ENCODE data around the gene COPS6.
A peak's percentile ranks its signal among the peaks of the same experiment; 100 is the strongest.
"Not testable (repeated sequence)": the region's sequence is repeated elsewhere in the genome, so short reads cannot be mapped to it uniquely, and the experiment has no call there.

The COPS6 gene

DNA sequence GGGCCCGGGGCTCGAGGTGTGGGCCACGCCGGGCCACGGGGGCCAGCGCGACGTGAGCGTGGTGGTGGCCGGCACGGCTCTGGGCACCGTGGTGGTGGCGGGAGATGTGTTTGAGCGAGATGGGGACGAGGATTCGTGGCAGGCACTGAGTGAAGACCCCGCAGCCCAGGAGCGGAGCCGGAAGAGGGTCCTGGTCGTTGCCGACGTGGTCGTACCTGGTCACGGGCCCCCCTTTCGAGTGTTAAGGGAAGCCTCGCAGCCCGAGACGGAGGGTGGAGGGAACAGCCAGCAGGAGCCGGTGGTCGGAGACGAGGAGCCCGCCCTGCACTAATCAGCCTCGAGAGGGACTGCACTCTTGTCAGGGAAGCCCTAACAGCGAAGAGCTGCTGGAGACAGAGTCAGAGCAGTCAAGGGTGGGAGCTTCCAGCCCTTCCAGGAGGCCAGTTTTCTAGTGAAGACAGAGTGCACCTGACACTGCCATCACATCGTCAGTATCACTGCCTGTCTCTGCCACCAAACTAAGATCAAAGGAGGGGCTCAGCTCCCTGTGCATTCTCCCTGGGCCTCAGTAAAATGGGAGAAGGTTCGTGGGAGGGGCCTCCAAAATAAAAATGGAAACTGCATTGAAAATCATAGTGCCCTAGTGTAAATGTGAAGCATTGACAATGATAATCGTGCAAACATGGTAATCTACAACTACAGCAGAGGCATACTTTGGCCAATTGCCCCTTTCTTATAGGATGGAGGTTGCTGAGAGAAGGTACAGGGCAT is 39.3 kb downstream of the COPS6 start:
- DNase-seq (ENCODE audit: low read depth): no peak

DNA sequence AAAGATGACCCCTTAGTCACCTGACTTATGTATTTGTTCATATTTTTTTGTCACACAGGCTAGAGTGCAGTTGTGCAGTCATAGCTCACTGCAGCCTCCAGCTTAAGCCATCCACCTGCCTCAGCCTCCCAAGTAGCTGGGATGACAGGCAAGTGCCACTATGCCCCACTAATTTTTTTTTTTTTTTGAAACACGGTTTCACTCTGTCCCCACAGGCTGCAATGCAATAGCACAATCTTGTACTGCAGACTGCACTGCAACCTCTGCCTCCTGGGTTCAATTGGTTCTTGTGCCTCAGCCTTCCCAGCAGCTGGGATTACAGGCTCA is 39.8 kb downstream of the COPS6 start:
- no peak for DNase-seq (ENCODE audit: low read depth)

DNA sequence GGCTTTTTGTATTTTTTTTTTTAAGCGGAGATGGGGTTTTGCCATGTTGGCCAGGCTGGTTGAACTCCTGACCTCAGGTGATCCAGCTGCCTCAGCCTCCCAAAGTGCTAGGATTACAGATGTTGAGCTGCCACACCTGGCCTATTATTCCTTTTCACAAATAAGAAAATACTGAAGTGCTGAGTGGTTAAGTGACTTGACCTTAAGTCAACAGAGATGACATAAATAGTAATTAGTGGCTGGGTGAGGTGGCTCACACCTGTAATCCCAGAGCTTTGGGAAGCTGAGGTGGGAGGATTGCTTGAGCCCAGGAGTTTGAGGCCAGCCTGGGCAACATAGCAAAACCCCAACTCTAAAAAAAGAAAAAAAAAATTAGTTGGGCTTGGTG is 41.4 kb downstream of the COPS6 start:
- DNase-seq (ENCODE audit: low read depth): not testable (repeated sequence)

DNA sequence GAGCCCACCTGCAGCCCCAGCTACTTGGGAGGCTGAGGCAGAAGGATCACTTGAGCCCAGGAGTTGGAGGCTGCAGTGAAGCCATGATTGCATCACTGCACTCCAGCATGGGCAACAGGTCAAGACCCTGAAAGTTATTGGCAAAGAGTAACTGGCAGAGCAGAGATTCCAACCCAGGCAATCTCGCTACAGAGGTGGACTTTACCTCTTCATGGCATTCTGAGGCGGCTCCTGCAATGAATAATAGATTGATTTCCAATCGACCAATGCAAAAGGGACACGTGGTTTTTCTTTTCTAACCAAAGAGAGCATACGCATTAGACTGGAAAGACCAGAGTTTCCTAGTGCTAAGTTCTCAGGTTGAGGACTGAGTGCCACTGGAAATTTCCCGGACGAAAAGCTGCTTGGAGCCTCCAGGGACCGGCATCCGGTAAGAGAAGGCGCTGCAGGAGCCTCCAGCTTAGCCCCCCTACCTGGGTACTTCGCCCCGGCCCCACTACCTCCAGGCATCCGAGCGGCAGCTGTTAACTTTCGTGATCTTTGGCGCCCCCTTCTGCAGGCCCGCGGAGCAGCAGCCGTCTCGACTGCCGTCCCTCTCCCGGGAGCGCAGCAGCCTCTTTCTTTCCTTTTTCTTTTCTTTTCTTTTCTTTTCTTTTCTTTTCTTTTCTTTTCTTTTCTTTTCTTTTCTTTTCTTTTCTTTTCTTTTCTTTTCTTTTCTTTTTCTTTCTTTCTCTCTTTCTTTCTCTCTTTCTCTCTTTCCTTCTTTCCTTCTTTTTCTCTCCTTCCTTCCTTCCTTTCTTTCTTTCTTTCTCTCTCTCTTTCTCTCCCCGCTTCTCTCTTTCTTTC is 42.1 kb downstream of the COPS6 start:
- peak; percentile 81 for DNase-seq (ENCODE audit: low read depth)

DNA sequence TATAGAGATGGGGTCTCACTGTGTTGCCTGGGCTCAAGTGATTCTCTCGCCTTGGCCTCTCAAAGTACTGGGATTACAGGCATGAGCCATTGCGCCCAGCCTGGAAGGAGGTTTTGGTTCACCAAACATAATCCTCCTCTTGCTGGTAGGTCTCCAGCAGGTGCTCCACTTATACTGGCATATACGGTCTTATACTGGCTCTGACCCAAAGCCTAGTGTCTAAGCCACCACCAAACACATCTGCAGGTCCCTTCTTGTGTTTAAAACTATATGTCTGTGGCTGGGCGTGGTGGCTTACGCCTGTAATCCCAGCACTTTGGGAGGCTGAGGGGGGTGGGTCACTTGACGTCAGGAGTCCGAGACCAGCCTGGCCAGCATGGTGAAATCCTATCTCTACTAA is 43.4 kb downstream of the COPS6 start:
- DNase-seq (ENCODE audit: low read depth): no peak

DNA sequence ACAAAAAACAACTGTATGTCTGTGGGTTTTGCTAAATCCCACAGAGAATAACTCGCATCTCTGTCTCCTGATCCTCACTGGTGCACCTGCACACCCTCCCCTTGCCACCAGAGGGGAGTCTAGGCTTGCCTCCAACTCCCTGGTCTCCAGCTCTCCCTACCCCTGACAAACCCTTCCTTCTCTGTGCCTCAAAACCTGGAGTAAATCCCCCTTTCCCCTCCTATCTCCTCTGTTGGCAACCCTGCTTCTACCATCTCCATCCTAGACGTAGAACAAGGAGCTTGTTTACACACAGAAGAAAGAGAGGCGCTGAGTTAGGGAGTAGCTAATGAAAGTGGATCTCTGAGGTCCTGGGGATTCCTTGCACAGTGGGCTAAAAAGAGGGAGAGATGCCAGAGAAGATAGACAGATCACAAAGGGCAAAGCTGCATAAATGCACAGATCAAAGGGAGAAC is 44.0 kb downstream of the COPS6 start:
- DNase-seq (ENCODE audit: low read depth): peak; percentile 42

DNA sequence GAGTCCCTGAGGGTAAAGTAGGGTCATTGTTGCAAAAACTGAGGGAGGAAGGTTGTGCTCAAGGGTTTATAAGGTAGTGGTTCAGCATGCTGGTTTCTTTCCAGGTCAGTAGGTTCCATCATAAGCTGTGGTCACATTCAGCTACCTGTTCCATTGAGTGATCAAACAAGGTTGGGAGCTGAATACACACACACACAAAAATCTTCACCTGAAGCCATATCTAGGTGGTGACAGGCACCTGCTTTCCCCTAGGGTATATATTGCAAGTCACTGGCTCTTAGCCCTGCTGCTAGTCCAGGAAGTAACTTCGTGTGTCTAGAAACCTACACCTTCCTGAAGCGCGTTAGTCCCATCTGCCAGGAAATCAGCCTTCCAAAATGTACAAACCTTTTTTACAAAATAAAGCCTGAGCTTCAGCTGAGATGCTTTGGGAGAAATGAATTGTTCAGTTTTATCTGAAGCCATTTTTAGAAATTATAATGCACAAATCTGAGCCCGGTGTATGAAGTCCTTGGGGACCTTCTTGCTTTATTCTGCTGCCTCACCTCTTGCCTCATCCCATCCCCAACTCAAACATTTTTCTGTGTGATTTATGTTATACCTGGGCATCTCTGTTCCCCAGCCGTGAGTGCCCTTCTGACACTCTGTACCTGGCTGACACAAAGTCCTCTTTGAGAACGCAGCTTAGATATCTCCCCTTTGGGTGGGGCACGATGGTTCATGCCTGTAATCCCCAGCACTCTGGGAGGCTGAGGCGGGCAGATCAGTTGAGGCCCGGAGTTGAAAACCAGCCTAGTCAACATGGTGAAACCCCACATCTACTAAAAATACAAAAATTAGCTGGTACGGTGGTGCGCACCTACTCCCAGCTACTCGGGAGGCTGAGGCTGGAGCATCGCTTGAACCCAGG is 49.3 kb downstream of the COPS6 start:
- DNase-seq (ENCODE audit: low read depth): no peak

DNA sequence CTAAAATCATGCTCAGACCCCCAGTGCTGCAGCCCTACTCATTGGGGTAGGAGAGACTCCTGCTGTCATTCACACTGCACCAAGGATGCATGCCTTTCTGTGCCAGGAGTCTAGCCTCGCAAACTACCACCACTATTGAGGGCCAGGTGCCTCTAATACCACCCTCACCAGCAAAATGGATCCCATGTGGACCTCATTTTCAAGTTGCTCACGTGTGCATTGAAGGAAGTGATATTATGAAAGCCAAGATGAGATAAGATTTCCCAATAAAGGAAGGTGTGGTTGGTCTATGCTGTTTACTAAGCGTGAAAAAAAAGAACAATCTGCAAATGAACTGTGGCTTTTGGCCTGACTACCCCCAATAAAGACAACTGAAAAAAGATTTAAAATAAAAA is 52.8 kb downstream of the COPS6 start:
- no peak for DNase-seq (ENCODE audit: low read depth)

Measured in activated gamma-delta T cell treated with anti-CD3 and anti-CD28 coated beads, Interleukin-2, amount 50 U/mL, for 16 hours (primary cell).